Right cardiac atrium (tissue), 5 donors: Measurements from ENCODE around the gene ALG8. TPM values are rescaled to one million over a fixed set of nuclear protein-coding genes. Genes with fewer than 3 reads are reported as not detected.
"Not testable (repeated sequence)": the region's sequence is repeated elsewhere in the genome, so short reads cannot be mapped to it uniquely, and the experiment has no call there.

ENCODE experiments used
- ATAC-seq, 2 donors: fragments of 200-7000 bp; cut with Tn5 transposase; one replicate each; pipeline versions ENCODE4 v1.8.0 to v1.9.1; 2020; ENCODE audit warnings: moderate library complexity in 2 of 2, mild to moderate bottlenecking in 1 of 2
- DNase-seq, 3 donors: peaks; one replicate each; pipeline ENCODE4 v3.0.0-alpha.2; 2020
- H3K27ac ChIP-seq: one replicate; pipeline ENCODE4 v1.5.1; 2013; ENCODE audit warnings: mild to moderate bottlenecking, low read length, control low read depth, moderate library complexity
- H3K27me3 ChIP-seq: one replicate; pipeline ENCODE4 v1.6.1; 2013; ENCODE audit not compliant: control insufficient read depth, insufficient read depth
- H3K4me1 ChIP-seq: one replicate; pipeline ENCODE4 v1.6.1; 2013; ENCODE audit warnings: low read length; ENCODE audit not compliant: control insufficient read depth, insufficient read depth
- H3K4me3 ChIP-seq: one replicate; pipeline ENCODE4 v1.5.1; 2013; ENCODE audit warnings: low read length, control low read depth
- H3K9me3 ChIP-seq: one replicate; pipeline ENCODE4 v1.6.1; 2013; ENCODE audit warnings: low read length; ENCODE audit not compliant: control insufficient read depth
- WGBS: extraction: QIAGEN DNeasy Blood & Tissue Kit; methylation state at CpG from one replicate; pipeline ENCODE4 v1.1.7; 2013; 5-methylcytosine and 5-hydroxymethylcytosine counted together
- intact Hi-C, 4 donors: fragments of 100-400 bp; cut with DNase I; formaldehyde crosslinking; loops; one replicate each; pipeline versions ENCODE4 v1.11.0 to v1.14.0; 2022 to 2023
- long read RNA-seq, 4 donors: library from polyadenylated mRNA; unstranded; transcript quantifications; one replicate each; pipeline ENCODE4 v2.0.0, GENCODE V29; 2020 to 2021
- polyA plus RNA-seq: library from polyadenylated mRNA; stranded (reverse); fragments of 200-250 nt; gene quantifications from one replicate; pipeline ENCODE4 v1.2.3, GENCODE V29; 2013
- total RNA-seq, 4 donors: library from RNA; stranded (reverse); fragmentation: NEBNext Ultra II Directional; extraction: Animal tissue kit (Norgen Biotek cat#: 25700); gene quantifications; one replicate each; pipeline ENCODE4 v1.2.1, GENCODE V29; 2021
- donor health status: healthy with polysubstance abuse.
- donor health status: DM: no; HTN: yes; CAD: no.
- donor health status: DM: no; HTN: no; CAD: no.
- donor health status: DM: no; HTN: yes; CAD: no; lungs with severe emphysema.
- donor health status: DM: yes; HTN: yes; CAD: no.

ALG8 gene
- 10 to 100 TPM; 13.2 to 26.0 (median 20.0) TPM for total RNA-seq
- 27.2 TPM for polyA plus RNA-seq
- long read RNA-seq, donor 1, transcript ALG8-201 (13 exons, 1,675 nt), result major isoform, 28 of 36 reads
- long read RNA-seq, donor 1, partial matches to known transcripts, result 2 of 36 reads
- long read RNA-seq, donor 1, other reads (novel, unspliced or antisense), result 4 of 36 reads
- long read RNA-seq, donor 2, transcript ALG8-201 (13 exons, 1,675 nt), result major isoform, 5 of 13 reads
- long read RNA-seq, donor 2, partial matches to known transcripts, result 1 of 13 reads
- long read RNA-seq, donor 2, other reads (novel, unspliced or antisense), result 7 of 13 reads
- long read RNA-seq, donor 3, transcript ALG8-201 (13 exons, 1,675 nt), result major isoform, 51 of 71 reads
- long read RNA-seq, donor 3, transcript ALG8-202 (14 exons, 1,677 nt), result minor isoform, 6 of 71 reads
- long read RNA-seq, donor 3, partial matches to known transcripts, result 1 of 71 reads
- long read RNA-seq, donor 3, other reads (novel, unspliced or antisense), result 13 of 71 reads
- long read RNA-seq, donor 4, transcript ALG8-201 (13 exons, 1,675 nt), result major isoform, 6 of 9 reads
- long read RNA-seq, donor 4, partial matches to known transcripts, result 0 of 9 reads
- long read RNA-seq, donor 4, other reads (novel, unspliced or antisense), result 1 of 9 reads

DNA sequence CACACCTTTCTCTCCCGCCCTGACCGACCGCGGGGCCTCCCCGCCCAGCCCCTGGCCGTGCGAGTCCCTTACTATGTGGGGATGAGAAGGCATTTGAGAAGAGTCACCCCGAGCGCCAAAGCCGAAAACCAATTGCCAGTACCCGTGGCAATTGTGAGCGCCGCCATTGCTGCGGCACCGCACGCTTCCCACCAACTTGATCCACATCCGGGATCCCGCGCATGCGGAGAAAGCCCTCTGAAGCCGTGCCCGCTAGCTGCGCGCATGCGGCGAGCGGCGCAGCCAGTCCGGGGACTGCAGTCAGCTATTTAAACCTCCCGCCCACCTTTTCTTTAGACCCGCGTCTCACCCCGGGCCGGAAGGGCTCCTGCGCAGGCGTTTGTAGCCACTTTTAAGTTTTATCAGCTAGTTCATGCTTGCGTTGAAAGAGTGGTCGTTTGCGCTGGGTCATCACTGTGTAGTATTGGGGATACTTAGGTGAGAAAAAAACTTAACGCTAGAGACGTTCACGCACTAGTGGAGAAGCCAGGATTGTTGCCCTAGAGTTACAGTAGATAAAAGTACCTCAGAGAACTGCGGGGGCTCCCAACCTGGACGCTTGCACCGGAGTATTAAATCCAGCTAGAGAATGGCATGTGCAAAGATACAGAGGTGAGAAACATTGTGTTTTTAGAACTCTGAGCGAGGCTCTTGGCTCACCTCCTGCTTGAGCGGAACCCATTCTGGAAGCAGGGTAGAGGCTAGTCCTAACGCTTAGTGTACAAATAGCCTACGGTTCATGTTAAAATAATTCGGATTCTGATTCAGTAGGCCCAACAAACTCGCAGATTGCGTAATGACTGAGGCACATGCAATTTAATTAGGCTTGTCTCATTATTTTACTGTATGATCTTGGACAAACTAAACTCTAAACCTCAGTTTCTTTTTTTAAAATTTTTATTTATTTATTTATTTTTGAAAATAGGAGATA, at the start of gene ALG8:
ALG8 (minus strand) TSS at position 205 of the 970 bp plus-strand sequence; CDS start at position 167, 38 bp downstream.
- ATAC-seq (peak; percentile 99), DNase-seq (peak; percentile 96 to 99 (median 99))
- H3K9me3 ChIP-seq, result no peaks in the 10 kb centered on the region
- H3K27ac ChIP-seq, result peak within 1 kb of the TSS; percentile 76
- WGBS, result 3% methylated on average over 52 of the region's 52 CpGs
- H3K4me3 ChIP-seq, result peak within 1 kb of the TSS; percentile 88
- intact Hi-C loops, result loop anchor here in 2 of 4 donors (10.0 kb wide), 2 partner anchors 275 to 425 kb away; partner anchors contain the start of gene GAB2 (in 1 of the 2)
- H3K4me1 ChIP-seq, result peaks cover 2% of the 10 kb centered on the region
- no peaks in the 10 kb centered on the region for H3K27me3 ChIP-seq

DNA sequence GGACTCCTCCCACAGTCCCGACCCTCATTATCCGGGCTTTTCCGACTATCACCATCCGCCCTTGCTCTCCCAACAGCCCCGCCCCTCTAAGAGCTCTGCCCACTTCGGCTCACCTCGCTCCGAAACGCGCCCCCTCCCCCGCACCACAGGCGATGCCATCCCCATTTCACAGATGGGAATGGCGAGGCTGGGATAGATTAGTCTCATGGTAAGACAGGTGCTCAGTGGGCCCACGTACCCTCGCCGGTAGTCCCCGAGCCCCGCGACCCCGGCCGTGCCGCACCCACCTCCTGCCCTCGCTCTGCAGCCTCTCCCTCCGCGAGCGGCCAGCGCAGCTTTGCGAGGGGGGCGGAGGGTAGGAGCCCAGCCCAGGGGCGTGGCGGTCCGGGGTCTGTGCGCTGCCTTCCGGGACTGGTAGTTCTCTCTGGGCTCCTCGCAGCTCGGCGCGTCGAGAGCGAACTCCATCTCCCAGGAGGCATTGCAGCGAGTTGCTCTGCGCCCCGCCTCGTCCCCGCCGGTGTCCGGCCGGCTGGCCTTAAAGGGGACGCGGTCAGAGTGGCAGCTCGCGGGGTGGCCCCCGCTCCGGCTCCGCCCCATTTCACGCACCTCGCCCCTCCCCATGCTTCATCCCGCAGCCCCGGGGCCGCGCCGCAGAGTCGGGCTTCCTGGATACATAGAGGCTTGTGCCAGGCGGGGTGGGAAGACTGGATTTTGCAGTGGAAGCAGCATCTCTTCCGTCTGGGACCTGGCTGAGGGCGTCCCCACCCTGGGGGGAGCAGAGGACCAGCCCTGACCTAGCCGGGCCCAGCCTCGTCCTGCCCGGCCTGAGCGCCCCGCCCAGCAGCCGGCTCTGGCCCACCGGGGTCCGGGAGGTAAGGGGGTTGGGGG, 49.1 kb upstream of the ALG8 start, which contains the start of the genes KCTD21 and USP35:
KCTD21 (minus strand) TSS at position 341 of the 888 bp plus-strand sequence. CDS start 14,072 bp downstream, outside the sequence.
USP35 (plus strand) TSS at position 634 of the 888 bp plus-strand sequence. CDS start 7,327 bp downstream, outside the sequence.
- WGBS, result under 1% methylated on average over 74 of the region's 74 CpGs
- ATAC-seq (peak; percentile 97 to 98), DNase-seq (peak; percentile 98 to 99 (median 99))
- intact Hi-C loops, result no loop called here
- H3K4me1 ChIP-seq, result peaks cover 9% of the 10 kb centered on the region
- H3K27me3 ChIP-seq, result no peaks in the 10 kb centered on the region
- H3K4me3 ChIP-seq, result peak within 1 kb of the TSS; percentile 84
- H3K27ac ChIP-seq, result peak within 1 kb of the TSS; percentile 90
- H3K9me3 ChIP-seq, result no peaks in the 10 kb centered on the region

DNA sequence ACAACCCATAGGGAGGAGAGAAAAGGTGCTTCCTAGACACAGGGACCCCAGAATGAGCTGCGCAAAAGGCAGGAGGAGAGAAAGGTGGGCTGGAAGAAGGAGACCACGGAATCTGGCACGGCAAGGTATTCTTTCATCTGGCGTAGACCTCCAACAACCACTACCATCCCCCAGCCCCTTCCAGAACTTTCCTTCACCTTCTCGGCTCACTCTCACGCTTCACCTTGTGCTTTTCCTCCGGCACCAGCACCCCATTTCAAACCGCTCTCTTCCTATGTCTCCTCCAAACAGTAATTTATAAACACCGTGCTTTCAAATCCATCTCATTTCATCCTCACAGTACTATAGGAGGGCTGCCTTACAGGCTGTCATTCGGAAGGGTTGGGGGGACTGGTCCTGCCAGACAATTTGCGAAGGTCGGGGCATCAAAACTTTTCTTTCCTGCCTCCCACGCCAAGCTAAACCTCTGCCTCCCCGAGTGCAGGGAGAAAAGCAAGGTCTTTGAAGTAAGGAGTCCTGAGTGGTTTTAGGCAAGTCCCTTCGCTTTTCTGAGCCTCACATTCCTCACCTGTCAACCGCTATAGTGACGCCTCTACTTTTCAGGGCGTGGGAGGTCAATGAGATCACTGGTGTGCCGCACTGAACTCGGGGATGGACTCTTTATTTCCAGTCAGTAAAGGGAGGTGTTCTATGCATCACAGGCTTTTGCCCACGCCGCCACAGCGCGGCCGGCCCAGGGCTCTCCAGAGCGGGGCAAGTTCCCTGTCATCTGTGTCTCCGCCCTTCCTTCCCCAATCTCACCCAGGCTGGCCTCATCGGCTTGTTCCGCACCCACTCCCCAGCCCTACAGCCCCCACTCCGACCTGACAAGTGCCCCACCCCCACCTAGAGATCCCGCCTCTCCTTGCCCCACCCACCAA, 48.2 kb upstream of the ALG8 start:
- DNase-seq (no peak), ATAC-seq (no peak)
- 17% methylated on average over 31 of the region's 31 CpGs for WGBS
- H3K4me3 ChIP-seq, result peak overlapping the region; percentile 84
- no peaks in the 10 kb centered on the region for H3K9me3 ChIP-seq
- intact Hi-C loops, result no loop called here
- H3K27me3 ChIP-seq, result no peaks in the 10 kb centered on the region
- peak overlapping the region; percentile 68 for H3K27ac ChIP-seq
- H3K4me1 ChIP-seq, result peaks cover 9% of the 10 kb centered on the region

DNA sequence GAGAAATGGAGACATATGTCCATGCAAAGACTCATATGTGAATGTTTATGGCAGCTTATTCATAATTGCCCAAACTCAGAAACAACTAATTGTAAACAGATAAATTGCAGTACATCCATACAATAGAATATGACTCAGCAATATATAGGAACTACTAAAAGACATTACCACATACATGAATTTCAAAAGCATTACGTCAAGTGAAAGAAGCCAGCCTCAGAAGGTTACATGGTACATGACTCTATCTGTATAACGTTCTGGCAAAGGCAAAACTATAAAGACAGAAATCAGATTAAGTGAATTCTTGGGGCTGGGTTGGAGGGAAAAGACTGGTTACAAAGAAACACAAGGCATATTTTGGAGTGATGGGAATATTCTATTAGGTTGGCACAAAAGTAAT, 41.8 kb upstream of the ALG8 start:
- H3K9me3 ChIP-seq, result no peaks in the 10 kb centered on the region
- DNase-seq (no peak), ATAC-seq (no peak)
- H3K4me3 ChIP-seq, result no peak overlapping the region
- H3K27ac ChIP-seq, result no peak overlapping the region
- intact Hi-C loops, result no loop called here
- WGBS, result 77% methylated on average over 2 of the region's 2 CpGs
- no peaks in the 10 kb centered on the region for H3K27me3 ChIP-seq
- peaks cover 3% of the 10 kb centered on the region for H3K4me1 ChIP-seq

DNA sequence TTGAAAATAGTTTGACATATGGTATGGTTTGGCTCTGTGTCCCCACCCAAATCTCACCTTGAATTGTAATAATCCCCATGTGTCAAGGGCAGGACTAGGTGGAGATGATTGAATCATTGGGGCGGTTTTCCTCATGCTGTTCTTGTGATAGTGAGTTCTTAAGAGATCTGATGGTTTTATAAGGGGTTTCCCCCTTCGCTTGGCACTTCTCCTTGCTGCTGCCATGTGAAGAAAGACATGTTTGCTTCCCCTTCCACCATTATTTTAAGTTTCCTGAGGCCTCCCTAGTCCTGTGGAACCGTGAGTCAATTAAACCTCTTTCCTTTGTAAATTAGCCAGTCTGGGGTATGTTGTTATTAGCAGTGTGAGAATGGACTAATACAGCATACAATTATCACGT, 41.3 kb upstream of the ALG8 start:
- 95% methylated on average over 4 of the region's 4 CpGs for WGBS
- H3K4me3 ChIP-seq, result no peak overlapping the region
- DNase-seq (no peak), ATAC-seq (no peak)
- H3K27ac ChIP-seq, result no peak overlapping the region
- H3K4me1 ChIP-seq, result peaks cover 3% of the 10 kb centered on the region
- H3K27me3 ChIP-seq, result no peaks in the 10 kb centered on the region
- no peaks in the 10 kb centered on the region for H3K9me3 ChIP-seq
- intact Hi-C loops, result no loop called here

DNA sequence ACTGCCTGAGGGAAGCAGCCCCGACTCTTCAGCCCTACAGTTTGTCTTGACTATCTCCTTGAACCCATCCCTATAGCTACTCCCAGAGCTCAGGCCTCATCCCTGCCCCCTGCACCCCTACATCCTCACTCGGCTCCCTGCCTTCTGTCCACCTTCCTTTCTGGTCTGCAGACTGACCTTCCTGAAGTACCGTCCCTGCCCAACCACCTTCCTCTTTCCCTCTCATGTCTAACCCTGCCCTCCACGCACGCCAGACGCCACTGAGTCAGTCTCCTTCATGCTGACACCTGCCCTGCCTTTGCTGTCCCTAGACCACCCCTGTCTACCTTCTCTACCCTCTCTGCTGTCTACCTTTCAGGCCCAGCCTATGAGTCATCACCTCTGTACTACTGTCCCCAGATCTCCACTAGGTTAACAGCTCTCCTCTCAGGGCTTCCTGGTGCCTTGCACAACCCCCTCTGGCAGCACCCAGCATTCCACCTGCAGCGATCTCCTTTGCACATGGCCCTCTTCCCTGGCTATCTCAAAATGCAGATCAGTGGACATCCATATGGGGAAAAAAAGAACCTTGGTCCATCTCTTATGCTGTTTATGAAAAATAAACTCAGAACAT, 40.1 kb upstream of the ALG8 start:
- H3K4me1 ChIP-seq, result peaks cover 3% of the 10 kb centered on the region
- H3K27ac ChIP-seq, result no peak overlapping the region
- WGBS, result 90% methylated on average over 7 of the region's 7 CpGs
- DNase-seq (peak in 1 of 3 donors; percentile 24), ATAC-seq (peak in 1 of 2 donors; percentile 51)
- no peaks in the 10 kb centered on the region for H3K27me3 ChIP-seq
- intact Hi-C loops, result no loop called here
- H3K4me3 ChIP-seq, result no peak overlapping the region
- no peaks in the 10 kb centered on the region for H3K9me3 ChIP-seq

DNA sequence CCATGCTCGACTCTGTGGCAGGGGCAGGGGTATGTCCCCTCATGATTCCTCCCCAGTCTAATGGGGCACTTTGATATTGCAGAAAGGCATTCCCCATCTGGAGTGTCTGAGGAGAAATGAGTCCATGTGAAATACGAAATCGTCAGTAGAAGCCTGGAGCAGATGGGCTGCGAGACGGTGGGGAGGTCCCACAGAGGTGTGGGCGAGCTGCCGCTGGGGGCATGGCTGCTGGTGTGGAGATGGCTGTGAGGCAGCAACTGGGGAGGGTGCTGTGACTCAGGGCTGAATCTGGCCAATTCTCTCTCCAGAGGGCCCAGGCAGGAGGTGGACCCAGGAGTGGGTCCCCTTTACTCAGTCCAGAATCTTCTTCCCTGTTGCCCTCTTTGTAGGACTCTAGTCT, 37.8 kb upstream of the ALG8 start:
- WGBS, result 88% methylated on average over 7 of the region's 7 CpGs

DNA sequence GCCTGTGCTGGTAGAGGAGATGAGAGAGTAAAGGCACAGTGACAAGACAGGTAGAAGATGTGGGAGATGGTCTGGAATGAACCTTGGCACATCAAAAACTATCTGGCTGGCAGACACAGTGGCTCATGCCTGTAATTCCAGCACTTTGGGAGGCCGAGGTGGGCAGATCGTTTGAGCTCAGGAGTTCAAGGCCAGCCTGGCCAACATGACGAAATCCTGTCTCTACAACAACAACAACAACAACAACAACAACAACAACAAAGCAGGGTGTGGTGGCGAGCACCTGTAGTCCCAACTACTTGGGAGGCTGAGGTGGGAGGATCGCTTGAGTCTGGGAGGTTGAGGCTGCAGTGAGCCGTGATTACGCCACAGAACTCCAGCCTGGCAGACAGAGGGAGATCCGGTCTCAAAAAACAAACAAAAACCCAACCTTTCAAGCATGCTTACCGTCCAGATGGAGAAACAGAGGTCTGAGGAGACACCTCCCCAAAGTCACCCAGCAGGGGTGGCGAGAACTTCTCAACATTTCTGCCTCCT, 37.2 kb upstream of the ALG8 start:
- 95% methylated on average over 10 of the region's 10 CpGs for WGBS
- ATAC-seq (no peak), DNase-seq (no peak)
- intact Hi-C loops, result no loop called here
- no peak overlapping the region for H3K27ac ChIP-seq
- no peak overlapping the region for H3K4me3 ChIP-seq
- no peaks in the 10 kb centered on the region for H3K9me3 ChIP-seq
- H3K27me3 ChIP-seq, result no peaks in the 10 kb centered on the region
- H3K4me1 ChIP-seq, result peaks cover 3% of the 10 kb centered on the region

More for the DNA sequence above, 37.8 kb upstream of the ALG8 start:
- no peak overlapping the region for H3K4me3 ChIP-seq
- intact Hi-C loops, result no loop called here
- DNase-seq (no peak), ATAC-seq (no peak)
- peaks cover 3% of the 10 kb centered on the region for H3K4me1 ChIP-seq
- H3K27me3 ChIP-seq, result no peaks in the 10 kb centered on the region
- no peaks in the 10 kb centered on the region for H3K9me3 ChIP-seq
- no peak overlapping the region for H3K27ac ChIP-seq

DNA sequence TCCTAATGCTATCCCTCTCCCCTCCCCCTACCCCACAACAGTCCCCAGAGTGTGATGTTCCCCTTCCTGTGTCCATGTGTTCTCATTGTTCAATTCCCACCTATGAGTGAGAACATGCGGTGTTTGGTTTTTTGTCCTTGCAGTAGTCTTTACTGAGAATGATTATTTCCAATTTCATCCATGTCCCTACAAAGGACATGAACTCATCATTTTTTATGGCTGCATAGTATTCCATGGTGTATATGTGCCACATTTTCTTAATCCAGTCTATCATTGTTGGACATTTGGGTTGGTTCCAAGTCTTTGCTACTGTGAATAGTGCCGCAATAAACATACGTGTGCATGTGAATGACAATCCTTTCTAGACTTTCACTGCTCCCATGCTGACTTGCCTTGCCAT, 36.4 kb upstream of the ALG8 start:
- H3K27ac ChIP-seq, DNase-seq, H3K9me3 ChIP-seq, H3K4me3 ChIP-seq, H3K4me1 ChIP-seq, intact Hi-C loops, H3K27me3 ChIP-seq, ATAC-seq: not testable (repeated sequence)
- WGBS, result 97% methylated on average over 3 of the region's 3 CpGs
